Cardiac muscle cell (in vitro differentiated cells and primary cell): Measurements from ENCODE around the gene BCAP31. TPM values are rescaled to one million over a fixed set of nuclear protein-coding genes. Genes with fewer than 3 reads are reported as not detected.

ENCODE experiments used
- DNase-seq, 2 donors: peaks; one replicate each; pipeline versions ENCODE4 v3.0.0 to v3.0.0-alpha.2; 2010 to 2017; ENCODE audit warnings: low read depth in 1 of 2, low spot score in 1 of 2
- H3K27ac ChIP-seq: fragments of 200-600 bp; sonication (generic); 2 replicates; pipeline ENCODE4 v1.5.1; 2016
- H3K27me3 ChIP-seq: fragments of 200-600 bp; sonication (generic); 2 replicates; pipeline ENCODE4 v1.6.0; 2016; ENCODE audit warnings: control low read depth
- H3K36me3 ChIP-seq: fragments of 200-600 bp; sonication (generic); 2 replicates; pipeline ENCODE4 v1.5.1; 2016; ENCODE audit warnings: control low read depth
- H3K4me1 ChIP-seq: fragments of 200-600 bp; sonication (generic); 2 replicates; pipeline ENCODE4 v1.8.1; 2017; ENCODE audit warnings: low read depth, mild to moderate bottlenecking, mixed run types
- H3K4me3 ChIP-seq: fragments of 200-600 bp; sonication (generic); 2 replicates; pipeline ENCODE4 v1.5.1; 2016; ENCODE audit warnings: mild to moderate bottlenecking
- H3K9me3 ChIP-seq: fragments of 200-600 bp; sonication (generic); 2 replicates; pipeline ENCODE4 v1.5.1; 2017; ENCODE audit warnings: low read depth, mild to moderate bottlenecking, control low read depth
- CTCF ChIP-seq: IDR thresholded peaks from 2 replicates; pipeline ENCODE4 v1.5.1; 2012; ENCODE audit warnings: low read depth, mild to moderate bottlenecking, low read length
- polyA plus RNA-seq: library from polyadenylated mRNA; unstranded; fragments of >200 nt; fragmentation: Nextera tagmentation; extraction: Ambion mirVana; gene quantifications from 2 replicates; pipeline ENCODE4 v1.2.1, GENCODE V29; 2016
- total RNA-seq: library from RNA; depleted of rRNA; stranded (reverse); fragments of >200 nt; gene quantifications from 2 replicates; pipeline ENCODE4 v1.2.3, GENCODE V29; 2016

Gene BCAP31
- total and polyA plus RNA-seq, 2 experiments from 2014 or later, result 74.7 to 269 TPM

GRCh38 chrX:153704021-153704526 is 20.1 kb downstream of the BCAP31 start:
- H3K4me1 ChIP-seq, result peaks cover 8% of the 10 kb centered on the region
- no peak for TF ChIP-seq CTCF
- DNase-seq, result no peak
- no peaks in the 10 kb centered on the region for H3K9me3 ChIP-seq
- no peak overlapping the region for H3K4me3 ChIP-seq
- peak overlapping the region; percentile 81 for H3K27ac ChIP-seq
- no peaks in the 10 kb centered on the region for H3K27me3 ChIP-seq
- H3K36me3 ChIP-seq, result peaks cover 4% of the 10 kb centered on the region

DNA sequence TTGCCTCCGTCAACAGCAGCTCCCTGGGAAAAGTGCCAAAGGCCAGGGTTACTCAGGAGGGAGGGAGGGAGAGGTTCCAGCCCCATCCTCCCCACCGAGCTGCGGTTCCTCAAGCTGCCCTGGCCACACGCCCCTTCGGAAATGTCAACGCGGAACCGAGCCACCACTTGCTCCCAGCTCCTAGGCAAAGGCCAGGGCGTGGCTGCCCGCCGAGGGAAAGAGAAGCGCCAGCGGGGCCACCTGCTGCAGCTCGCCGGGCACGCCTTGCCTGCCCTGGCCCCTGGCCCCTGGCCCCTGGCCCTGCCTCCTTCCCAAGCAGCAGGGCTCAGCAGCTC is 21.2 kb downstream of the BCAP31 start:
- DNase-seq, result peak in 1 of 2 donors; percentile 80
- no peak for TF ChIP-seq CTCF
- Histone ChIP-seq H3K4me1 (peaks cover 8% of the 10 kb centered on the region), H3K4me3 (no peak overlapping the region), H3K27me3 (no peaks in the 10 kb centered on the region), H3K27ac (no peak overlapping the region), H3K36me3 (peaks cover 4% of the 10 kb centered on the region), H3K9me3 (no peaks in the 10 kb centered on the region)

GRCh38 chrX:153702336-153703035 is 21.7 kb downstream of the BCAP31 start:
- Histone ChIP-seq H3K27me3 (no peaks in the 10 kb centered on the region), H3K27ac (no peak overlapping the region), H3K36me3 (peaks cover 4% of the 10 kb centered on the region), H3K9me3 (no peaks in the 10 kb centered on the region), H3K4me3 (no peak overlapping the region), H3K4me1 (peaks cover 8% of the 10 kb centered on the region)
- DNase-seq, result no peak
- no peak for TF ChIP-seq CTCF

DNA sequence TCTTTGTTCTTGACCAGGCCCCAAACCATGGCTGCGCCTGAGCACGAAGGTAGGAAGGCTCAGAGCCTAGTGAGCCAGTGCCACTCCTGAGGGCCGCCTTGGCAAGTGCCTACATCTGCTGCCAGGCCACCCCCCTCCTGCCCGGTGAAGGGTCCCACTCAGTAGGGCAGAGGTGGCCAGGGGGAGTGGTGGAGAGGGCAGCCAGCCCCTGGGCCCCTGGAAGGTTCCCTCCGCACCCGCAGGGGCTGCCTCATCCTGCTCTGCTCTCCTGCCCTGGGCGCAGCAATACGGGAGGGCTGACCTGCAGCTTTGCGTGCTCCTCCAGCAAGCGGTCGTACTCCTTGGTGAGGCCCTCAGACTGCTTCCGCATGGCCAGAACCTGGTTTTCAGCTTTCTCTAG is 22.5 kb downstream of the BCAP31 start:
- peaks cover 8% of the 10 kb centered on the region for H3K4me1 ChIP-seq
- H3K27ac ChIP-seq, result no peak overlapping the region
- DNase-seq, result no peak
- no peak for TF ChIP-seq CTCF
- H3K27me3 ChIP-seq, result no peaks in the 10 kb centered on the region
- peaks cover 4% of the 10 kb centered on the region for H3K36me3 ChIP-seq
- no peak overlapping the region for H3K4me3 ChIP-seq
- no peaks in the 10 kb centered on the region for H3K9me3 ChIP-seq

GRCh38 chrX:153700967-153701366 is 23.2 kb downstream of the BCAP31 start:
- Histone ChIP-seq H3K36me3 (peaks cover 4% of the 10 kb centered on the region), H3K9me3 (no peaks in the 10 kb centered on the region), H3K27ac (no peak overlapping the region), H3K27me3 (no peaks in the 10 kb centered on the region), H3K4me1 (peaks cover 8% of the 10 kb centered on the region), H3K4me3 (no peak overlapping the region)
- DNase-seq, result no peak
- TF ChIP-seq CTCF, result no peak
